Measurements from ENCODE around the gene PRKD2.

DNA sequence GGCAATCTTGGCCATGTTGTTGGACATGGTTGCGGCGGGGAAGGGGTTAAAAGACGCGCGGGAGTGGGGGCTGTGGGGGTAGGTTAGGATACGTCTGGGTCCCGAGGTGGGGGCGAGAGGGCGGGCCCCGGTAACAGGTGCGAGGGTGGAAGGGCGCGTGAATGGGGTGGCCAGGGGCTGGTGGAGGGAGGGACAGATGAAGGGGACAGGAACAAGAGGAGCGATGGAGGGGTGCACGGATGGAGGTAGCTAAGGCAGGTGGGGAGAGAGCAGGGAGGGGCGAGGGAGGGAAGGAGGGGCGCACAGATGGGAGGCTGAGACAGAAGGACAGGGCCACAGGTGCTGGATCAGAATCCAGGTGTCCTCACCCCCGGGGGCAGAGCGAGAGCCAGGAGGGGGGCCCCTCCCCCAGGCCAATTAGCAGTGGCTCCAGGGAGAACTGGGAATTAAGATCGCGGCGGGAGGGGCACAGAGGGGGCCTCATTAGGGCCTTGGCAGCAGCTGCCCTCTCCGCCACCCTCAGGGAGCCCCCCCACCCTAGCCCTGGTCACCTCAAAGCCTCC lies 82.2 kb downstream of the PRKD2 start:
- TF ChIP-seq EZH2phosphoT487 (IDR thresholded peaks at IDR 0.05; ENCODE audit: insufficient read depth, low read depth) (no peak), EZH2 (IDR thresholded peaks at IDR 0.05; ENCODE audit: insufficient read depth, poor library complexity, severe bottlenecking) (no peak)

Data from GM23248 (cell line).